Adrenal gland (tissue), 19 donors: ENCODE data around the gene VAMP8. TPM values are rescaled to one million over a fixed set of nuclear protein-coding genes. Genes with fewer than 3 reads are reported as not detected.

Experiments used
- DNase-seq, 7 donors: peaks; one replicate each; pipeline ENCODE4 v3.0.0-alpha.2; 2019 to 2020
- H3K27ac ChIP-seq, 5 donors: fragments of 200-600 bp; sonication (generic) in 4 of 5; 1 replicate in 3 of 5; 2 replicates in 2 of 5; pipeline versions ENCODE4 v1.5.1 to v1.8.0; 2016 to 2020; ENCODE audit warnings: mild to moderate bottlenecking in 1 of 5
- H3K27me3 ChIP-seq: fragments of 200-600 bp; 2 replicates; pipeline ENCODE4 v1.8.0; 2021
- H3K36me3 ChIP-seq, 2 donors: fragments of 200-600 bp; replicated peaks in 1 of 2; 1 replicate in 1 of 2; 2 replicates in 1 of 2; pipeline versions ENCODE4 v1.5.1 to v1.8.0; 2018 to 2022
- H3K4me1 ChIP-seq, 2 donors: fragments of 200-600 bp; replicated peaks in 1 of 2; 1 replicate in 1 of 2; 2 replicates in 1 of 2; pipeline versions ENCODE4 v1.5.1 to v1.8.0; 2018 to 2021
- H3K4me3 ChIP-seq, 4 donors: fragments of 200-600 bp; sonication (generic) in 3 of 4; one replicate each; pipeline ENCODE4 v1.5.1; 2016 to 2018
- H3K9me3 ChIP-seq, 3 donors: fragments of 200-600 bp; sonication (generic) in 1 of 3; replicated peaks in 1 of 3; 1 replicate in 2 of 3; 2 replicates in 1 of 3; pipeline versions ENCODE4 v1.5.1 to v1.8.0; 2016 to 2021
- CTCF ChIP-seq, 6 experiments: fragments of 450-650 bp in 4 of 6; fragments of 200-600 bp in 2 of 6; sonication (generic) in 1 of 6; IDR thresholded peaks; 1 replicate in 5 of 6; 2 replicates in 1 of 6; pipeline versions ENCODE4 v1.5.1 to v1.8.0; 2016 to 2021; ENCODE audit warnings: antibody characterized with exemption in 6 of 6, mild to moderate bottlenecking in 2 of 6, moderate library complexity in 1 of 6
- POLR2A ChIP-seq, 2 donors: fragments of 450-650 bp; IDR thresholded peaks; one replicate each; pipeline ENCODE4 v1.6.1; 2017; ENCODE audit warnings: antibody characterized with exemption in 2 of 2, mild to moderate bottlenecking in 2 of 2, moderate library complexity in 1 of 2
- WGBS, 4 donors: extraction: QIAGEN DNeasy Blood & Tissue Kit in 2 of 4; methylation state at CpG; one replicate each; pipeline versions ENCODE4 v1.1.5 to v1.1.7; 2013 to 2017; 5-methylcytosine and 5-hydroxymethylcytosine counted together
- intact Hi-C, 2 donors: fragments of 100-400 bp; cut with DNase I; formaldehyde crosslinking; loops; one replicate each; pipeline versions ENCODE4 v1.14.1 to v1.15.0; 2022 to 2023
- long read RNA-seq, 10 donors: library from polyadenylated mRNA in 3 of 10; unstranded in 2 of 10; stranded (forward) in 1 of 10; transcript quantifications; one replicate each; pipeline ENCODE4 v2.0.0 and lab custom pipeline, GENCODE V29; 2021 to 2026
- polyA plus RNA-seq, 3 donors: library from polyadenylated mRNA; stranded (reverse); fragments of 200-250 nt in 2 of 3; fragments of 350-450 nt in 1 of 3; fragmentation: Illumina TruSeq in 1 of 3; extraction: RNeasy Lipid Tissue Mini Kit (QIAGEN cat#74804) in 1 of 3; gene quantifications; one replicate each; pipeline ENCODE4 v1.2.3, GENCODE V29; 2013 to 2014
- total RNA-seq, 9 donors: library from RNA; depleted of rRNA in 4 of 9; stranded (reverse); fragments of >200 nt in 4 of 9; fragments of 120-200 nt in 1 of 9; fragmentation: NEBNext Ultra II Directional in 1 of 9; extraction: Animal tissue kit (Norgen Biotek cat#: 25700) in 1 of 9; gene quantifications; one replicate each; pipeline versions ENCODE4 v1.1.0 to v1.2.4, GENCODE V29; 2013 to 2023
- donor health status: healthy with polysubstance abuse.
- donor health status: Bipolar disorder and iron deficiency.
- donor health status: DM: yes; HTN: yes; CAD: no.
- donor health status: DM: no; HTN: no; CAD: no.
- donor health status: DM: no; HTN: no; CAD: no.
- donor health status: DM: yes; HTN: yes; CAD: no.

VAMP8 gene
- total RNA-seq (10 to 100 TPM in 7 of 9 donors, 1 to 10 TPM in 2; 8.0 to 68.9 (median 42.3) TPM), polyA plus RNA-seq (100 to 1,000 TPM in 1 of 3 donors, 10 to 100 TPM in 2; 47.2 to 108 (median 51.5) TPM)
- long read RNA-seq, donor 1, transcript VAMP8-201 (3 exons, 774 nt), result major isoform, 5 of 7 reads
- long read RNA-seq, donor 1, partial matches to known transcripts, result 0 of 7 reads
- long read RNA-seq, donor 1, other reads (novel, unspliced or antisense), result 0 of 7 reads
- long read RNA-seq, donor 2, transcript VAMP8-201 (3 exons, 774 nt), result major isoform, 6 of 7 reads
- long read RNA-seq, donor 2, partial matches to known transcripts, result 0 of 7 reads
- long read RNA-seq, donor 2, other reads (novel, unspliced or antisense), result 0 of 7 reads
- long read RNA-seq, donor 3, partial matches to known transcripts, result 0 of 4 reads
- long read RNA-seq, donor 3, other reads (novel, unspliced or antisense), result 0 of 4 reads
- long read RNA-seq, donor 4, transcript VAMP8-201 (3 exons, 774 nt), result major isoform, 26 of 31 reads
- long read RNA-seq, donor 4, partial matches to known transcripts, result 4 of 31 reads
- long read RNA-seq, donor 4, other reads (novel, unspliced or antisense), result 0 of 31 reads
- long read RNA-seq, donor 5, transcript VAMP8-201 (3 exons, 774 nt), result major isoform, 31 of 36 reads
- long read RNA-seq, donor 5, partial matches to known transcripts, result 1 of 36 reads
- long read RNA-seq, donor 5, other reads (novel, unspliced or antisense), result 2 of 36 reads
- long read RNA-seq, donor 6, transcript VAMP8-201 (3 exons, 774 nt), result major isoform, 17 of 24 reads
- long read RNA-seq, donor 6, partial matches to known transcripts, result 2 of 24 reads
- long read RNA-seq, donor 6, other reads (novel, unspliced or antisense), result 2 of 24 reads
- long read RNA-seq, donor 7, partial matches to known transcripts, result 0 of 3 reads
- long read RNA-seq, donor 7, other reads (novel, unspliced or antisense), result 0 of 3 reads
- long read RNA-seq, donor 8, transcript VAMP8-201 (3 exons, 774 nt), result major isoform, 6 of 8 reads
- long read RNA-seq, donor 8, partial matches to known transcripts, result 0 of 8 reads
- long read RNA-seq, donor 8, other reads (novel, unspliced or antisense), result 0 of 8 reads
- long read RNA-seq, donor 9, partial matches to known transcripts, result 0 of 5 reads
- long read RNA-seq, donor 9, other reads (novel, unspliced or antisense), result 0 of 5 reads
- long read RNA-seq, donor 10, partial matches to known transcripts, result 0 of 2 reads
- long read RNA-seq, donor 10, other reads (novel, unspliced or antisense), result 0 of 2 reads

- Histone ChIP-seq H3K9me3 (no peaks in the 10 kb centered on the region), H3K4me1 (peaks cover 9 to 14% of the 10 kb centered on the region in 2 donors), H3K36me3 (no peaks in the 10 kb centered on the region), H3K27me3 (no peaks in the 10 kb centered on the region), H3K4me3 (peak within 1 kb of the TSS in 2 of 4 donors; percentile 2 to 29), H3K27ac (peak within 1 kb of the TSS; percentile 26 to 86 (median 71))
- peak in 2 of 7 donors; percentile 37 to 40 for DNase-seq
- intact Hi-C loops, result no loop called here
- whole genome bisulfite sequencing, 4 donors, result 48 to 59% (median 53%) methylated on average over 18 to 19 of the region's 19 CpGs
- TF ChIP-seq CTCF (IDR thresholded peaks at IDR 0.05) (no peak), POLR2A (IDR thresholded peaks at IDR 0.05) (no peak)
These were observed at the start of gene VAMP8 for GRCh38 chr2:85577386-85578242. Gene VAMP8 (plus strand): TSS chr2:85577586. CDS start chr2:85577647, 61 bp downstream.

- no peaks in the 10 kb centered on the region for H3K27me3 ChIP-seq
- DNase-seq, result no peak
- peaks cover 8 to 17% of the 10 kb centered on the region in 2 donors for H3K4me1 ChIP-seq
- H3K27ac ChIP-seq, result no peak overlapping the region
- TF ChIP-seq CTCF (IDR thresholded peaks at IDR 0.05) (no peak), POLR2A (IDR thresholded peaks at IDR 0.05) (no peak)
- no peaks in the 10 kb centered on the region for H3K36me3 ChIP-seq
- H3K4me3 ChIP-seq, result no peak overlapping the region
- no peaks in the 10 kb centered on the region for H3K9me3 ChIP-seq
- intact Hi-C loops, result no loop called here
These were observed 49.6 kb upstream of the VAMP8 start for GRCh38 chr2:85527787-85528186.

GRCh38 chr2:85528355-85528754 lies 49.0 kb upstream of the VAMP8 start:
- WGBS, 4 donors, result 89 to 94% (median 91%) methylated on average over 2 of the region's 2 CpGs
- DNase-seq, result no peak
- Histone ChIP-seq H3K4me3 (no peak overlapping the region), H3K27ac (no peak overlapping the region), H3K27me3 (no peaks in the 10 kb centered on the region), H3K36me3 (no peaks in the 10 kb centered on the region), H3K4me1 (peaks cover 8 to 16% of the 10 kb centered on the region in 2 donors), H3K9me3 (no peaks in the 10 kb centered on the region)
- TF ChIP-seq CTCF (IDR thresholded peaks at IDR 0.05), result no peak
- TF ChIP-seq POLR2A (IDR thresholded peaks at IDR 0.05), result no peak
- intact Hi-C loops, result no loop called here
